B cell (primary cell): ENCODE measurements around the gene FTL. TPM values are rescaled to one million over a fixed set of nuclear protein-coding genes. Genes with fewer than 3 reads are reported as not detected.

ENCODE experiments used
- ATAC-seq: fragments of 200-7000 bp; cut with Tn5 transposase; one replicate; pipeline ENCODE4 v1.10.0; 2021; ENCODE audit warnings: low read depth, mild to moderate bottlenecking, moderate number of reproducible peaks, moderate library complexity
- CTCF ChIA-PET: fragments of 350-600 bp; sonication (Branson Sonifier 250); formaldehyde crosslinking; loops from one replicate; lab custom pipeline; 2021; ENCODE audit warnings: antibody characterized with exemption, inconsistent platforms; lab: Charles Lee
- POLR2A ChIA-PET: fragments of 350-600 bp; sonication (Branson Sonifier 250); formaldehyde crosslinking; loops from one replicate; lab custom pipeline; 2021; ENCODE audit warnings: antibody characterized with exemption; lab: Charles Lee
- DNase-seq: peaks from one replicate; pipeline ENCODE4 v3.0.0; 2013
- H2AFZ ChIP-seq: 2 replicates; pipeline ENCODE4 v1.6.1; 2012; ENCODE audit warnings: mild to moderate bottlenecking, low read depth, low read length; ENCODE audit not compliant: insufficient read depth, poor library complexity, severe bottlenecking
- H3K27ac ChIP-seq, 2 donors: 1 replicate in 1 of 2; 2 replicates in 1 of 2; pipeline ENCODE4 v1.5.1; 2012 to 2013; ENCODE audit warnings: low read length in 2 of 2, mild to moderate bottlenecking in 2 of 2, moderate library complexity in 1 of 2
- H3K27me3 ChIP-seq, 4 experiments: fragments of 200-600 bp in 1 of 4; sonication (generic) in 1 of 4; replicated peaks in 1 of 4; 1 replicate in 2 of 4; 2 replicates in 2 of 4; pipeline versions ENCODE4 v1.6.1 to v1.7.0; 2013 to 2016; ENCODE audit warnings: low read length in 3 of 4, mild to moderate bottlenecking in 2 of 4, mixed read lengths in 1 of 4, moderate library complexity in 1 of 4; ENCODE audit not compliant: insufficient read depth in 4 of 4, control insufficient read depth in 3 of 4; ENCODE audit errors: control extremely low read depth in 1 of 4
- H3K36me3 ChIP-seq, 2 experiments: replicated peaks in 1 of 2; 1 replicate in 1 of 2; 2 replicates in 1 of 2; pipeline versions ENCODE4 v1.6.1 to v1.7.1; 2013; ENCODE audit warnings: low read length in 1 of 2; ENCODE audit not compliant: insufficient read depth in 2 of 2, control insufficient read depth in 1 of 2; ENCODE audit errors: control extremely low read depth in 1 of 2, extremely low read depth in 1 of 2
- H3K4me1 ChIP-seq, 2 donors: fragments of 200-600 bp in 1 of 2; sonication (generic) in 1 of 2; 1 replicate in 1 of 2; 2 replicates in 1 of 2; pipeline versions ENCODE4 v1.5.1 to v1.6.1; 2013 to 2017; ENCODE audit warnings: low read length in 2 of 2; ENCODE audit not compliant: control insufficient read depth in 2 of 2, insufficient read depth in 2 of 2
- H3K4me2 ChIP-seq: replicated peaks from 2 replicates; pipeline ENCODE3; 2012; ENCODE audit warnings: mild to moderate bottlenecking, low read depth, low read length; ENCODE audit not compliant: poor library complexity, severe bottlenecking
- H3K4me3 ChIP-seq, 5 experiments: fragments of 200-600 bp in 1 of 5; sonication (generic) in 1 of 5; 1 replicate in 3 of 5; 2 replicates in 2 of 5; pipeline versions ENCODE4 v1.5.1 to v1.7.0; 2011 to 2016; ENCODE audit warnings: low read length in 4 of 5, mild to moderate bottlenecking in 4 of 5, low read depth in 2 of 5, control low read depth in 1 of 5, moderate library complexity in 1 of 5; ENCODE audit not compliant: insufficient read depth in 1 of 5; ENCODE audit errors: control extremely low read depth in 1 of 5, extremely low read depth in 1 of 5
- H3K79me2 ChIP-seq: fragments of 200-600 bp; sonication (generic); one replicate; pipeline ENCODE4 v1.6.0; 2016; ENCODE audit warnings: low read length; ENCODE audit not compliant: control insufficient read depth, insufficient read depth
- H3K9ac ChIP-seq: fragments of 200-600 bp; sonication (generic); 2 replicates; pipeline ENCODE4 v1.6.1; 2017; ENCODE audit warnings: mild to moderate bottlenecking, low read length, moderate library complexity
- H3K9me3 ChIP-seq, 3 donors: one replicate each; pipeline versions ENCODE4 v1.6.1 to v1.7.1; 2013; ENCODE audit warnings: low read length in 2 of 3; ENCODE audit not compliant: control insufficient read depth in 2 of 3, insufficient read depth in 1 of 3; ENCODE audit errors: control extremely low read depth in 1 of 3
- H4K20me1 ChIP-seq: 2 replicates; pipeline ENCODE4 v1.6.0; 2012; ENCODE audit warnings: mild to moderate bottlenecking, low read length; ENCODE audit not compliant: insufficient read depth, control insufficient read depth, poor library complexity, severe bottlenecking
- H3K27ac Mint-ChIP-seq: one replicate; pipeline ENCODE4 v1.8.0; 2021; ENCODE audit warnings: mixed read lengths
- H3K27me3 Mint-ChIP-seq: one replicate; pipeline ENCODE4 v1.8.0; 2021; ENCODE audit warnings: mixed read lengths
- H3K4me1 Mint-ChIP-seq: one replicate; pipeline ENCODE4 v1.8.0; 2021; ENCODE audit warnings: mixed read lengths
- H3K4me3 Mint-ChIP-seq: one replicate; pipeline ENCODE4 v1.8.0; 2021; ENCODE audit warnings: mixed read lengths
- H3K9me3 Mint-ChIP-seq: one replicate; pipeline ENCODE4 v1.8.0; 2022; ENCODE audit warnings: mixed read lengths; ENCODE audit not compliant: insufficient read depth
- EZH2 ChIP-seq: IDR thresholded peaks from 2 replicates; pipeline ENCODE4 v1.6.1; 2012; ENCODE audit warnings: borderline replicate concordance, low read depth, mild to moderate bottlenecking, moderate library complexity, low read length; ENCODE audit not compliant: insufficient read depth, poor library complexity, severe bottlenecking
- WGBS: methylation state at CpG from one replicate; pipeline ENCODE4 v1.1.5; 2013; ENCODE audit warnings: missing lambda C conversion rate; ENCODE audit not compliant: insufficient coverage; 5-methylcytosine and 5-hydroxymethylcytosine counted together
- intact Hi-C: fragments of 100-400 bp; cut with micrococcal nuclease; formaldehyde crosslinking; loops from one replicate; pipeline ENCODE4 v1.10.0; 2022
- polyA plus RNA-seq: library from polyadenylated mRNA; depleted of rRNA; stranded (reverse); fragments of >200 nt; gene quantifications from 2 replicates; pipeline ENCODE4 v1.2.3, GENCODE V29; 2012
- total RNA-seq, 2 donors: library from RNA; stranded (reverse); fragments of 120-200 nt in 1 of 2; gene quantifications; 1 replicate in 1 of 2; 2 replicates in 1 of 2; pipeline versions ENCODE4 v1.2.3 to v1.2.4, GENCODE V29; 2013 to 2022
- TF ChIP-seq, protein P1 (sequence below): fragments of 200-600 bp; IDR thresholded peaks from one replicate; pipeline ENCODE4 v1.8.0; 2022; ENCODE audit warnings: antibody characterized with exemption, mild to moderate bottlenecking

FTL gene
- total and polyA plus RNA-seq, 2 donors (not counting 1 experiment from before 2014, with no cell fraction given) = 832 to 937 TPM

DNA sequence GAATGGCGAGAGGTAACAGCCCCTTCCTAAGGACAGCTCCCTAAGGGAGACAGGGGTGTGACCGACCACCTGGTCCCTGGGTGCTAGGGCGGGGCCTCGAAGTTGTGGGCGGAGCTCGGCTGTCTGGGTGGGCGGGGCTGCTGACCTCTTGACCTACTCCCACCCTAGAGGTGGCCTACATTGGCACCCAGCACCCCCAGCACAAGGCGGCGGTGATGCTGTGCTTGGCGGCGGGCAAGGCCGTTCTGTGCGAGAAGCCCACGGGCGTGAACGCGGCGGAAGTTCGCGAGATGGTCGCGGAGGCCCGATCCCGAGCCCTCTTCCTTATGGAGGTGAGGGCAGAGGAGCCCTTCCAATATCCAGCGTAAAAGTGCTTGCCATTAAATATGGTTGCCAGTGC lies 29.2 kb upstream of the FTL start:
- TF ChIP-seq, protein P1, sequence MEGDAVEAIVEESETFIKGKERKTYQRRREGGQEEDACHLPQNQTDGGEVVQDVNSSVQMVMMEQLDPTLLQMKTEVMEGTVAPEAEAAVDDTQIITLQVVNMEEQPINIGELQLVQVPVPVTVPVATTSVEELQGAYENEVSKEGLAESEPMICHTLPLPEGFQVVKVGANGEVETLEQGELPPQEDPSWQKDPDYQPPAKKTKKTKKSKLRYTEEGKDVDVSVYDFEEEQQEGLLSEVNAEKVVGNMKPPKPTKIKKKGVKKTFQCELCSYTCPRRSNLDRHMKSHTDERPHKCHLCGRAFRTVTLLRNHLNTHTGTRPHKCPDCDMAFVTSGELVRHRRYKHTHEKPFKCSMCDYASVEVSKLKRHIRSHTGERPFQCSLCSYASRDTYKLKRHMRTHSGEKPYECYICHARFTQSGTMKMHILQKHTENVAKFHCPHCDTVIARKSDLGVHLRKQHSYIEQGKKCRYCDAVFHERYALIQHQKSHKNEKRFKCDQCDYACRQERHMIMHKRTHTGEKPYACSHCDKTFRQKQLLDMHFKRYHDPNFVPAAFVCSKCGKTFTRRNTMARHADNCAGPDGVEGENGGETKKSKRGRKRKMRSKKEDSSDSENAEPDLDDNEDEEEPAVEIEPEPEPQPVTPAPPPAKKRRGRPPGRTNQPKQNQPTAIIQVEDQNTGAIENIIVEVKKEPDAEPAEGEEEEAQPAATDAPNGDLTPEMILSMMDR = no peak
- no peak for TF ChIP-seq EZH2
- no peak overlapping the region for H3K27ac ChIP-seq
- intact Hi-C loops = no loop called here
- Mint-ChIP-seq H3K27ac (no peak overlapping the region), H3K27me3 (peaks cover 13% of the 10 kb centered on the region), H3K4me1 (peaks cover 11% of the 10 kb centered on the region), H3K9me3 (no peaks in the 10 kb centered on the region), H3K4me3 (no peak overlapping the region)
- peaks cover 0 to 10% (median 3%) of the 10 kb centered on the region in 4 experiments for H3K27me3 ChIP-seq
- H3K9ac ChIP-seq = no peak overlapping the region
- no peaks in the 10 kb centered on the region for H3K36me3 ChIP-seq
- POLR2A ChIA-PET = no interaction called here
- 95% methylated on average over 20 of the region's 25 CpGs for WGBS
- H3K4me2 ChIP-seq = no peak overlapping the region
- H3K9me3 ChIP-seq = peaks cover 0 to 6% (median 0%) of the 10 kb centered on the region in 3 donors
- DNase-seq (no peak), ATAC-seq (no peak)
- no peak overlapping the region for H3K4me3 ChIP-seq
- no peaks in the 10 kb centered on the region for H3K79me2 ChIP-seq
- CTCF ChIA-PET = no interaction called here
- H2AFZ ChIP-seq = no peak overlapping the region
- no peaks in the 10 kb centered on the region for H4K20me1 ChIP-seq
- peaks cover 12 to 15% of the 10 kb centered on the region in 2 donors for H3K4me1 ChIP-seq

DNA sequence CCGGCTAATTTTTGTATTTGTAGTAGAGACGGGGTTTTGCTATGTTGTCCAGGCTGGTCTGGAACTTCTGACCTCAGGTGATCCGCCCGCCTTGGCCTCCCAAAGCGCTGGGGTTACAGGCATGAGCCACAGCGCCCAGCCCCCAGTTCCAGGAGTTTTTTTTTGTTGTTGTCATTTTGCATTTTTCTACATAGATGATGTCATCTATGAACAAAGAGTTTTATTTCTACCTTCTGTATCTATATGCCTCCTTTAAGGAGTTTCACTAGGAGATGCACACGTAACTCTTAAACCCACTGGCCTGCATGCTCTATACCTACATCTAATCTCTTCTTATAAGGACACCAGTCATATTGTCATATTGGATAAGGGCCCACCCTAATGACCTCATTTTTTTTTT lies 26.9 kb upstream of the FTL start:
- ChIA-PET CTCF (no interaction called here), POLR2A (no interaction called here)
- WGBS = 92% methylated on average over 2 of the region's 7 CpGs
- no peak for ATAC-seq
- Mint-ChIP-seq H3K27ac (no peak overlapping the region), H3K4me1 (peaks cover 10% of the 10 kb centered on the region), H3K4me3 (no peak overlapping the region), H3K9me3 (peaks cover 2% of the 10 kb centered on the region), H3K27me3 (peaks cover 9% of the 10 kb centered on the region)
- peaks cover 0 to 11% (median 0%) of the 10 kb centered on the region in 3 donors for H3K9me3 ChIP-seq
- no peak overlapping the region for H3K9ac ChIP-seq
- peaks cover 0 to 3% (median 0%) of the 10 kb centered on the region in 4 experiments for H3K27me3 ChIP-seq
- no peak overlapping the region for H2AFZ ChIP-seq
- H3K4me3 ChIP-seq = no peak overlapping the region
- no peaks in the 10 kb centered on the region for H3K36me3 ChIP-seq
- intact Hi-C loops = no loop called here
- no peak overlapping the region for H3K27ac ChIP-seq
- no peak overlapping the region for H3K4me2 ChIP-seq
- peaks cover 7 to 10% of the 10 kb centered on the region in 2 donors for H3K4me1 ChIP-seq
- H4K20me1 ChIP-seq = no peaks in the 10 kb centered on the region
- no peaks in the 10 kb centered on the region for H3K79me2 ChIP-seq
- TF ChIP-seq EZH2 = no peak
- TF ChIP-seq, protein P1 = no peak
- DNase-seq = no peak
